ENCODE results near the gene ADAM10. TPM values are rescaled to one million over a fixed set of nuclear protein-coding genes. Genes with fewer than 3 reads are reported as not detected.
A peak's percentile ranks its signal among the peaks of the same experiment; 100 is the strongest.

ADAM10 gene
- polyA plus RNA-seq, 1 donor, result 110 TPM

GRCh38 chr15:58588096-58588495, 161.4 kb downstream of the ADAM10 start:
- DNase-seq, result no peak
- no CpG with 5 or more reads among the region's 1 CpG for WGBS (ENCODE audit: insufficient coverage, low lambda C conversion rate)
- no peaks in the 10 kb centered on the region for H3K9me3 ChIP-seq (ENCODE audit: control insufficient read depth, low read depth, low read length)
- peaks cover 9% of the 10 kb centered on the region for H3K4me1 ChIP-seq (ENCODE audit: control insufficient read depth, insufficient read depth, low read length)
- no peaks in the 10 kb centered on the region for H3K36me3 ChIP-seq (ENCODE audit: control insufficient read depth, insufficient read depth, low read length)
- no peak overlapping the region for H3K27ac ChIP-seq (ENCODE audit: low read length)
- H3K27me3 ChIP-seq (ENCODE audit: control insufficient read depth, insufficient read depth, low read length), result no peaks in the 10 kb centered on the region
- no peak overlapping the region for H3K4me3 ChIP-seq (ENCODE audit: low read length)

GRCh38 chr15:58587486-58587885, 162.0 kb downstream of the ADAM10 start:
- Histone ChIP-seq H3K36me3 (ENCODE audit: control insufficient read depth, insufficient read depth, low read length) (no peaks in the 10 kb centered on the region), H3K4me1 (ENCODE audit: control insufficient read depth, insufficient read depth, low read length) (peaks cover 9% of the 10 kb centered on the region), H3K4me3 (ENCODE audit: low read length) (no peak overlapping the region), H3K27ac (ENCODE audit: low read length) (no peak overlapping the region), H3K9me3 (ENCODE audit: control insufficient read depth, low read depth, low read length) (no peaks in the 10 kb centered on the region), H3K27me3 (ENCODE audit: control insufficient read depth, insufficient read depth, low read length) (no peaks in the 10 kb centered on the region)
- 100% methylated on average over 2 of the region's 4 CpGs for WGBS (ENCODE audit: insufficient coverage, low lambda C conversion rate)
- no peak for DNase-seq

GRCh38 chr15:58585693-58586443, 163.6 kb downstream of the ADAM10 start:
- Histone ChIP-seq H3K27ac (ENCODE audit: low read length) (no peak overlapping the region), H3K4me1 (ENCODE audit: control insufficient read depth, insufficient read depth, low read length) (peaks cover 9% of the 10 kb centered on the region), H3K27me3 (ENCODE audit: control insufficient read depth, insufficient read depth, low read length) (no peaks in the 10 kb centered on the region), H3K9me3 (ENCODE audit: control insufficient read depth, low read depth, low read length) (no peaks in the 10 kb centered on the region), H3K4me3 (ENCODE audit: low read length) (no peak overlapping the region), H3K36me3 (ENCODE audit: control insufficient read depth, insufficient read depth, low read length) (no peaks in the 10 kb centered on the region)
- DNase-seq, result no peak
- WGBS (ENCODE audit: insufficient coverage, low lambda C conversion rate), result no CpG with 5 or more reads among the region's 5 CpGs

- no peaks in the 10 kb centered on the region for H3K9me3 ChIP-seq (ENCODE audit: control insufficient read depth, low read depth, low read length)
- WGBS (ENCODE audit: insufficient coverage, low lambda C conversion rate), result no CpG with 5 or more reads among the region's 6 CpGs
Measured at GRCh38 chr15:58584789-58585461, 164.6 kb downstream of the ADAM10 start.

GRCh38 chr15:58583171-58583908, 166.2 kb downstream of the ADAM10 start:
- no CpG with 5 or more reads among the region's 3 CpGs for WGBS (ENCODE audit: insufficient coverage, low lambda C conversion rate)

More at GRCh38 chr15:58584789-58585461, 164.6 kb downstream of the ADAM10 start:
- H3K27me3 ChIP-seq (ENCODE audit: control insufficient read depth, insufficient read depth, low read length), result no peaks in the 10 kb centered on the region
- no peak for DNase-seq
- no peak overlapping the region for H3K27ac ChIP-seq (ENCODE audit: low read length)
- H3K36me3 ChIP-seq (ENCODE audit: control insufficient read depth, insufficient read depth, low read length), result no peaks in the 10 kb centered on the region
- peaks cover 6% of the 10 kb centered on the region for H3K4me1 ChIP-seq (ENCODE audit: control insufficient read depth, insufficient read depth, low read length)
- no peak overlapping the region for H3K4me3 ChIP-seq (ENCODE audit: low read length)

GRCh38 chr15:58582160-58582559, 167.3 kb downstream of the ADAM10 start:
- no peak for DNase-seq
- H3K36me3 ChIP-seq (ENCODE audit: control insufficient read depth, insufficient read depth, low read length), result no peaks in the 10 kb centered on the region
- H3K27ac ChIP-seq (ENCODE audit: low read length), result no peak overlapping the region
- H3K4me3 ChIP-seq (ENCODE audit: low read length), result no peak overlapping the region
- peaks cover 6% of the 10 kb centered on the region for H3K4me1 ChIP-seq (ENCODE audit: control insufficient read depth, insufficient read depth, low read length)
- H3K27me3 ChIP-seq (ENCODE audit: control insufficient read depth, insufficient read depth, low read length), result no peaks in the 10 kb centered on the region
- no peaks in the 10 kb centered on the region for H3K9me3 ChIP-seq (ENCODE audit: control insufficient read depth, low read depth, low read length)
- WGBS (ENCODE audit: insufficient coverage, low lambda C conversion rate), result no CpG with 5 or more reads among the region's 3 CpGs

More at GRCh38 chr15:58583171-58583908, 166.2 kb downstream of the ADAM10 start:
- DNase-seq, result no peak
- Histone ChIP-seq H3K4me1 (ENCODE audit: control insufficient read depth, insufficient read depth, low read length) (peaks cover 6% of the 10 kb centered on the region), H3K27ac (ENCODE audit: low read length) (no peak overlapping the region), H3K27me3 (ENCODE audit: control insufficient read depth, insufficient read depth, low read length) (no peaks in the 10 kb centered on the region), H3K9me3 (ENCODE audit: control insufficient read depth, low read depth, low read length) (no peaks in the 10 kb centered on the region), H3K4me3 (ENCODE audit: low read length) (no peak overlapping the region), H3K36me3 (ENCODE audit: control insufficient read depth, insufficient read depth, low read length) (no peaks in the 10 kb centered on the region)

GRCh38 chr15:58576657-58577056, 172.8 kb downstream of the ADAM10 start:
- no peak overlapping the region for H3K4me3 ChIP-seq (ENCODE audit: low read length)
- no peak overlapping the region for H3K27ac ChIP-seq (ENCODE audit: low read length)
- H3K9me3 ChIP-seq (ENCODE audit: control insufficient read depth, low read depth, low read length), result no peaks in the 10 kb centered on the region
- H3K4me1 ChIP-seq (ENCODE audit: control insufficient read depth, insufficient read depth, low read length), result peaks cover 26% of the 10 kb centered on the region
- no peaks in the 10 kb centered on the region for H3K27me3 ChIP-seq (ENCODE audit: control insufficient read depth, insufficient read depth, low read length)
- H3K36me3 ChIP-seq (ENCODE audit: control insufficient read depth, insufficient read depth, low read length), result no peaks in the 10 kb centered on the region
- no peak for DNase-seq

GRCh38 chr15:58575045-58575786, 174.3 kb downstream of the ADAM10 start:
- Histone ChIP-seq H3K4me1 (ENCODE audit: control insufficient read depth, insufficient read depth, low read length) (peaks cover 26% of the 10 kb centered on the region), H3K9me3 (ENCODE audit: control insufficient read depth, low read depth, low read length) (no peaks in the 10 kb centered on the region), H3K27ac (ENCODE audit: low read length) (peak overlapping the region; percentile 14), H3K27me3 (ENCODE audit: control insufficient read depth, insufficient read depth, low read length) (no peaks in the 10 kb centered on the region), H3K4me3 (ENCODE audit: low read length) (no peak overlapping the region), H3K36me3 (ENCODE audit: control insufficient read depth, insufficient read depth, low read length) (no peaks in the 10 kb centered on the region)
- DNase-seq, result no peak
- WGBS (ENCODE audit: insufficient coverage, low lambda C conversion rate), result 93% methylated on average over 2 of the region's 14 CpGs

GRCh38 chr15:58574631-58575030, 174.9 kb downstream of the ADAM10 start:
- H3K4me1 ChIP-seq (ENCODE audit: control insufficient read depth, insufficient read depth, low read length), result peaks cover 26% of the 10 kb centered on the region
- no peaks in the 10 kb centered on the region for H3K36me3 ChIP-seq (ENCODE audit: control insufficient read depth, insufficient read depth, low read length)
- H3K27ac ChIP-seq (ENCODE audit: low read length), result peak overlapping the region; percentile 14
- H3K4me3 ChIP-seq (ENCODE audit: low read length), result no peak overlapping the region
- H3K9me3 ChIP-seq (ENCODE audit: control insufficient read depth, low read depth, low read length), result no peaks in the 10 kb centered on the region
- H3K27me3 ChIP-seq (ENCODE audit: control insufficient read depth, insufficient read depth, low read length), result no peaks in the 10 kb centered on the region
- DNase-seq, result peak; percentile 43 to 73
- WGBS (ENCODE audit: insufficient coverage, low lambda C conversion rate), result no CpG with 5 or more reads among the region's 4 CpGs

GRCh38 chr15:58573270-58573669, 176.2 kb downstream of the ADAM10 start:
- no peaks in the 10 kb centered on the region for H3K27me3 ChIP-seq (ENCODE audit: control insufficient read depth, insufficient read depth, low read length)
- peaks cover 26% of the 10 kb centered on the region for H3K4me1 ChIP-seq (ENCODE audit: control insufficient read depth, insufficient read depth, low read length)
- H3K27ac ChIP-seq (ENCODE audit: low read length), result peak overlapping the region; percentile 60
- H3K9me3 ChIP-seq (ENCODE audit: control insufficient read depth, low read depth, low read length), result no peaks in the 10 kb centered on the region
- no peak overlapping the region for H3K4me3 ChIP-seq (ENCODE audit: low read length)
- H3K36me3 ChIP-seq (ENCODE audit: control insufficient read depth, insufficient read depth, low read length), result no peaks in the 10 kb centered on the region
- peak; percentile 37 for DNase-seq
- WGBS (ENCODE audit: insufficient coverage, low lambda C conversion rate), result 40% methylated on average over 1 of the region's 4 CpGs
